Myocyte (in vitro differentiated cells): ENCODE measurements around the gene RIPOR2. TPM values are rescaled to one million over a fixed set of nuclear protein-coding genes. Genes with fewer than 3 reads are reported as not detected.

Experiments
- DNase-seq: peaks from one replicate; pipeline ENCODE4 v3.0.0-alpha.2; 2012; ENCODE audit warnings: low read depth
- total RNA-seq: library from RNA; depleted of rRNA; stranded (reverse); fragments of >200 nt; gene quantifications from 2 replicates; pipeline ENCODE4 v1.2.3, GENCODE V29; 2014

RIPOR2 gene
- total RNA-seq, 1 donor from 2014 or later: 28.6 TPM

DNA sequence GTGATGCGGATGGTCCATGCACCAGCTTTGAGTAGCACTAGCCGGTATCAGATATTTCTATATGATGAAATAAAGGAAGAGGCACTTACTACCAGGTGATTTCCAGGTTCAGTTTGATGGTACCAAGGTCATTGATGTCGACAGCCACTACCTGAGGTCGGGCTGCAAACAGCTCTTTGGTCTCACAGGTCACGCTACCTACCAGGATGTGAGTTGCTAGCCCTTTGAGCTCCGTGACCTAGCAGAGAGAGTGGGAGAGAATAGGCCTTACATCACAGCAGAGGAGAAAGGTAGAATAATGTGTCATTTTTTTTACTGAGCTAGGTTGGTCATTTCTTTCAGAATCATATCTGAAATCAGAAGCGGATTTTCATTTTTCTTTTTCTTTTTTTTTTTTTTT, 86.0 kb downstream of the RIPOR2 start:
- no peak for DNase-seq

DNA sequence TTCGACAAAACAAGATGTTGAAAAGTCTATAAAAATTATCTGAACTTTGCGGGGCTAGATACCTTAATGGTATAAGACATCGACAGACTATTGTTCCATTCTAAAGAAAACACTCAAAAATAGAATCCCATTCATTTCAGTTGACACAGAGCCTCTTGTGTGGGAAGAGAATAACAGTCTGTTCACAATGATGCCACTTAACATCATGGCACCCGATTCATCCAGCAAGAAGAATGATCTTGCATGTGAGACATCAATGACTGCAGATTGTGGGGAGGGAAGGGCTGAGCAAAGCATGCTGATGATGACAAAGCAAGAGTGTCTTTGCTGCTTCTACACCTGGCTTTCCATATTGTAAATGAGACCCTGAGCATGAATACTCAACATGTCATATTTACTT, 87.3 kb downstream of the RIPOR2 start:
- DNase-seq: no peak

DNA sequence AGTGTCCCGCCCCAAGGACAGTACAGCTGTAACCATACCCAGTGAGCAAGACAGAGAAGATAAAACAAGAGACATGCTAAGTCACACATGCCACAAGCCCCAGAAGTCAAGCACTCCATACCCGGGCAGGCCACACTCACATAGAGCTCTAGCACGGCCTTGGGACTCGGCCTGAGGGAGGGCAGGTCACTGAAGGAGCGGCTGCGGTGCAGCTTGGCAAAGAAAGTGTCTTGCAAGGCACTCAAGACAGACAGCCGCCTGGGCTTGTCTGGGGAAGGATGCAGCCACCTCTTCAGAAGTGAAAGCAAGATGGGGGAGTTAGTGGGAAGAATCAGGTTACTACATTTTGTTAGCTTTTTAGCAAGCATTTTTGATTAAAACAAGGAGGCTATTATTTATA, 88.4 kb downstream of the RIPOR2 start:
- no peak for DNase-seq

DNA sequence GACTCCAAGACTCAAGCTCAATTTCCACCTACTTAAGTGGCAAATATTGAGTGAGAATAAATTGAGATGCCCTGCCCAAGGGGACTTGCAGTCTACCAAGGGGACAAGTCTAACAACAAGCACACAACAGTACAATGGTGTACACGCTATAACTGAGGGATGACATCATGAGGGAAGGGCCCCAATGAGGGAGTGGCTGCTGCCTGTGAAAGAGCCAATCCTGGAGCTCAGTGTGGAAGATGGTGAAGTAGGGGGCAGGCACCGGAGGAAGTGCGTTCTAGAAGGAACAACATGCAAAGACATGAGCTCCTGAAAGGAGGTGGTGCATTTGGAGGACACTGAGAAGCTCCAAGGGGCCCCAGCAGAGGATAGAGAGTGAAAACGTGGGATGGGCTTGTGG, 90.2 kb downstream of the RIPOR2 start:
- no peak for DNase-seq

DNA sequence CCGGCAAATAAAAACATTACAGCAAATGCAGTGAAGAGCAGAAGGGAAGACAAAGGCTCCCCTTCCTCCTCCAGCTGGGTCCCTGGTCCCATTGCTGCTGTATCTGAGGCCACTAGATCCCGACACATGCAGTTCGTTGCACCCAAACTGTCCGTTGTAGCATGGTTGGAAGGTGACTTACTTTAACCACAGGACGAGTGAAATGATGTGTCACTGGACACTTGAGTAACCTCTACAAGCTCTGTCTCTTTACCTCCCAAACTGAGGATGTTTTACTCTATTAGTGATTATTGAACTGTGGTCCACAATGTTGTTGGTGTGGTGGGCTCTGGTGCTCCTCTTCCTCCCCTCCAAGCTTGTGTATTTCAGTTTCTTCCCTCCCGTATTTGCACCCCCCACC, 90.9 kb downstream of the RIPOR2 start:
- no peak for DNase-seq

DNA sequence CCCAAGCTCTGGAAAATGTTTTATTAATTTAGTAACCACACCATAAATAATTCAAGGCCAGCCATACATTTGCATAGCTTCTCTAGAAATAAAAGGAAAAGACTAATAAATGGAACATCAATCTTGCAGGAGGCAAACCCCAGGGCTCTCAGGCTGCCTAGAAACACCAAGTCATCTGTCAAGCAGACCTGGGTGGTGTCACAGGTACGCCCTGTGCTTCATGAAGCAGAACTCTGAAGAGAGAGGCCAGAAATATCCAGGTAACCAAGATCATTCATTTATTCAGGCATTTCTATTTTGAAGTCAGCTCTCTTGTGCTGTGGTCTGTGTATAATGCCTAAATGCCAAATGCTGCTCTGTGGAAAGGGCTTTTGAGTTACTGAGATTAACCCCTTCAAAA, 91.7 kb downstream of the RIPOR2 start:
- DNase-seq: no peak

DNA sequence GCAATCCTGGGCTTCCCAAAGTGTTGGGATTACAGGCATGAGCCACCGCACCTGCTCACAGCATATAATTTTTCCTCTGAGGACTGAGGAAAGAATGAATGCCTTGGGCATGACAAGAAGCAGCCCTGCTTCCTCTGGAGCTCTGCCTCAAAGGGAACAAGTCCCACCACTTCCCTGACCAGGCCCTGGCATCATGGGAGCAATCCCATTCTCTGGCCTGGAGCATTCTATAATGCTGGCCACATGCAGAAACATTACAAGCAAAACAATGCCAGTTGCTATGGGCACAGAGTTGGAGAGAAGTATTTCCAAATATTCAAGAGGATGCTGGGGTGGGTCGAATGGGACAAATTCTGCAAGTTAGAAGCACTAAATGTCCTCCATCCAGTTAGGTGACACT, 95.6 kb downstream of the RIPOR2 start:
- DNase-seq: no peak

DNA sequence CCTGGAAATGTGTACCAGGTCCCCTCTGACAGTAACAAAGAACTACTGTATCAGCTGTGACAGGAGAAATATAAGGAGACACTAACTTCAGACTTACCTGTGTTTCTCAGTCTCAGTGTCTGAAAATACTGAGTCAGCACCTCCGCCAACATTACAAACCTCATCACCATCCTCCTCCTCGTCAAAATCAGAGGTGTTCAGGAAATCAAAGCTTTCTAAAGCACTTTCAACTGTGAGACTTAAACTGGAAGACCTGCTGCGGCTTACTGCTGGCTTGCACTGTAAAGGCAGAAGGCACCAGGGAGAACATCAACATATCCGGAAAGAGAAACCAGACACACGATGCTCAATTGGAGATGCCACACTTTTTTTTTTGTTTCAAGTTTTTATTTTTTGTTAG, 96.8 kb downstream of the RIPOR2 start:
- DNase-seq: no peak

DNA sequence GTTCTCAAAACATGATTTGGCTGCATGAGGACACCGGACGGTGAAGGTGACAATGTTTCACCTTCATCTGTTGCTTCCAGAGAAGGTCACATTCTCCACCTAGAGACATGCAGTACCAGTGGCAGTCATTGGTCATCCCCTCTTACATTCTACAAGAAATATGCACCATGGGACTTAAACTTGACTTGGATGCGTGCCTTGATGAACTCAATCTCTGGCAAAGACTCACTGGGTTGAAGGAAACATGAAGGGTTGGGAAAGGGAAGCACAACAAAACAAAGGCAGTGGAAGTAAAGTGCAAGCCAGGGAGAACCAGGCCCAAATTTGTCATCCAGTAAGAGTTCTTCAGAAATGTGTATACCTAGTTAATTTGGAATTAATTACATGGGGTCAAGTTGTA, 97.7 kb downstream of the RIPOR2 start:
- no peak for DNase-seq

DNA sequence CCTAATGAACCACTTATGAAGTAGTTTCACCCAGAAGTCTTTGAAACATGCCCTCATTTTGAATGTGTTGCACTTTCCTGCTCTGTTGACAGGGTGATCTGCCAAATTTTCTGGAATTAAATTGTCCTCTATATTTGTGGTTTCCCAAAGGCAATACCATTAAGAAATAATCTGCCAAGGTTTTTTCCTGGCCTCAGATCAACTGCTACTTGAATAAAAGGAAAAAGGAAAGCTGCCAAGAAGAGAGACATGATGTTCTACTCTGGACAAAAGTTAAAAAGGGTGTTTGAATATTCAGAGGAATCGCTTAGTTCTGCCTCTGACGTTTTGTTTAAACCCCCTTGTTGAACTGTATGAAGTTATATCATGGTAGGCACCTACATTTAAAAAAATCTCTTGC, 99.7 kb downstream of the RIPOR2 start:
- no peak for DNase-seq

DNA sequence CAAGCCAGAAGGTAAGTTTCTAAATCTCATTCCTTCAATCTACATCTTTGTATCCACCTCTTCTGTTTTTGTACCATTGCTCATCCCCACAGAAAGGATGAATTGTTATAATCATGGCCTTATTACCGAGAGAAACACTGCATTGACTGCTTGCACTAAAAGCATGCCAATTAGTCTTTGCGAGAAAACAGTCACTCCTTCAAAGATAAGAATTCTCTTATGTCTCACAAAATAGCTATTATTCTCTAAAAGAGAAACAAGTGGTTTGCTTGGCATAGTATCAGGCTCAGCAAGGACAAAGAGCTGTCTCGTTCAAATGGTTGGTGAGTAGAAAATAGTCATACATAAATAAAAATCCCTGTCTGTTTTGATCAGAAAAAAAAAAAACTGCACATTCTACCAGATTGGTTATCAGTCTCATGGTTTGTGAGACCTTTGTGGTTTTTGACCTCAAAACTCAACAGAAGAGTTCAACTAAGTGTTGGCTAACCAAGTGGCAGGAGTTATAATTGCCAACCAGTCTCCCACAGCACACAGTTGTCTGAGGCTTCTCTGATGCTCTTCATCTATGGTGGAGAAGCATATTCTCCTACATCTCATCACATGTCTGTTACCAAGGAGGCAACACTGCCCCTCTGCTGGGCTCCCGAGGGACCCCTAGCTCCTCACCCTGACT, 101.9 kb downstream of the RIPOR2 start:
- DNase-seq: no peak

DNA sequence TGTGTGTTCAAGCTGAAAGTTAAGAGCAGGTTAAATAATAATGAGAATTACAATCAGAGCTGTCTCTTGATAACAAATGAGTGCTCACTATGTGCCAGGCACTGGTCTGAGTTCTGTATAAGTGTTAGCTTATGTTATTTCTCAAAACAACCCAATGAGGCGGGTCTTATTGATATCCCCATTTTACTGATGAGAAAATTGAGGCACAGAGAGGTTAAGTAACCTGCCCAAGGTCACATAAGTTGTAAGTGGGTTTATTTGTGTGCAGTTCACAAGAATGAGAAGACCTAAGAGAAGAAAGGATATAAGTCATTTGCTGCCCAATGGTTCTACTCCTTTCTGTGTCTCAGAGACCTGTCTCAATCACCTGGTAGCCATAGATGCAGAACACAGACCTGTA, 103.0 kb downstream of the RIPOR2 start:
- no peak for DNase-seq

DNA sequence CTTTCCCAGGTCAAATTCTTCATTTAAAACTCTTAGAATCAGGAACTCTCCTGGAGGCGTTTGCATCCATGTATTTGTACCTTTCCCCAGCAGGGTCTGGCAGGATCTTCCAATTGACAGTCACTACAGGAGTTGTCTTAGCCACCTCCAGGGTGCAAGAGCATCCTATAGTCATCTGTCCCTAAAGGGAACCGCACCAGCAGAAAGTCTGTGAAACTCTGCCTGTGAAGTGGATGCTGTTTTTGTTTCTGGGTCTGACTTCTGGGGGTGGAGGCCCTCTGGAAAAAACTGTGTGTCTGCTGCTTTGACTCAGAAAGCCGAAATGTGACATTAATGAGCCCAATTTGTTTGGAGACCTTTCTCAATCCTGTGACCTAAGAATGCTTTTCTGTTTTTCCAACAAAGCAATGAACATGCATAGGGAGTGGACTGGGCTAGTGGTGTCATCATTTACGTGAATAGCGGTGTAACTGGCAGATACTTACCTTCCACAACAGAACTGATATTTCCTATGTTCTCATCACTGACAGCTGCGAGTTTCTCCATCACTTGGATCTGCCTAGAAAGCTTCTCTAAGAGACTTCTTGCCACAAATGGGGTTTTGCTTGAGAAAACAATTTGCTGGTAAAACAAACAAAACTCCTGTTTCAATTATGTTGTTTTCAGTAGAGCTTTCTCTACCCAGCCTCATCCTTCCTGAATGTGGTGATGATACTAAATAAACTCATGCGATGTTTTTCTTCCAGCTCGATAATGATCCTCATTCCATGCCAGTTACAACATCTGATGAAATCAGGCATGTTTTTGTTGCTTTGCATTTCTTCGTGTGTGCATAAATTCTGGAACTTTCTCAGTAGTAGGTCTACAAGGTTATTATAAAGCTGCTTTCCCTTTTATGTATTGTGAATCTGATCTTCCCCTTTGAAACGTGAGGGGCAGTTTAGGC, 103.7 kb downstream of the RIPOR2 start:
- no peak for DNase-seq

DNA sequence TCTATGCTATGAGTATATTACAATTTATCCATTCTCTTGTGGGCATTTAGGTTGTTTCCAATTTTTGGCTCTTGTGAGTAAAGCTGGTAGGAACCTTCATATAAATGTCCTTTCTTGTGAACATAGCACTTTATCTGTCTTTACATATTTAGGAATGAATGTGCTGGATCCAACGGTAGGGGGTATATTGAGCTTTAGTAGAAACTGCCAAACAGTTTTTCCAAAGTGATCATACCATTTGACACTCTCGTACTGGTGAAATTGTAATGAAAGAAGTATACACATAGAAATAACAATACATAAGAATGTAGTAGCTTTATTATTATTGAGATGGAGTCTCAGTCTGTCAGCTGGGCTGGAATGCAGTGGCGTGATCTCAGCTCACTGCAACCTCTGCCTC, 106.1 kb downstream of the RIPOR2 start:
- no peak for DNase-seq

DNA sequence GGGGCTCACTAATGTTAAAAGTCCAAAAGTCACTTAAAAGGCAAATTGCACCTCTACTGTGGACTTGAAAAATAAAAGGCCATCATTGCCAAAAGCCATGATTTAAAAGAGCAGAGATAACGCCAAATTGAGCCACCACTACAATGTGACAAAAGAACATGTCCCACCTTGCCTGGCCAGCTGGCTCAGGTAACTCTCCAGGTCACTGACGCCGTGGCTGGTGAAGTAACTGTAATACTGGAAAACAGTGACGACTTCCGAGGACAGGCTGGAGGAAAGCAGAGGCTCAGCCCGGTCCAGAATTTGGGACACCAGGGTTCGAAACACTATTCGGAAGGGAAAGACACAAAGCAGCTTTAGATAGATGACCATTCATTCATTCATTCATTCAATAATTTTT, 107.8 kb downstream of the RIPOR2 start:
- DNase-seq: no peak

DNA sequence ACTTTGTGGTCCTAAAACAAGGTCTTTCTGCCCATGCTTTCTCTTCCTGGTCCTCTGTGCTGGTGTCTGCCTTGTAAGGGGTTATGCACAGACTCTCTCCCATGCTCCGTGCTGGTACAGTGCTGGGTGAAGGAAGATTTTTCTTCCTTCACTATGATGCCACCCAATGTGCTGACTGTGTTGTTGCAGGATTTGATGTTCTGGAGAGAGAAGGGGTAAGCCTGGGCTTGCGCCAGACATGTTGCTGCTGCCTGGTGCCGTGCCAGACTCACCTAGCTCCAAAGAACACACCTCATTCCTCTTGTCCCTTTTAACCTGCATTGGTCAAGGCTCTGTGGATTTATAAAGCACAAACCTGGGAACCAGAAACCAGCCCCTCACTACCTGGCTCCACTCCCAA, 108.6 kb downstream of the RIPOR2 start:
- DNase-seq: no peak

DNA sequence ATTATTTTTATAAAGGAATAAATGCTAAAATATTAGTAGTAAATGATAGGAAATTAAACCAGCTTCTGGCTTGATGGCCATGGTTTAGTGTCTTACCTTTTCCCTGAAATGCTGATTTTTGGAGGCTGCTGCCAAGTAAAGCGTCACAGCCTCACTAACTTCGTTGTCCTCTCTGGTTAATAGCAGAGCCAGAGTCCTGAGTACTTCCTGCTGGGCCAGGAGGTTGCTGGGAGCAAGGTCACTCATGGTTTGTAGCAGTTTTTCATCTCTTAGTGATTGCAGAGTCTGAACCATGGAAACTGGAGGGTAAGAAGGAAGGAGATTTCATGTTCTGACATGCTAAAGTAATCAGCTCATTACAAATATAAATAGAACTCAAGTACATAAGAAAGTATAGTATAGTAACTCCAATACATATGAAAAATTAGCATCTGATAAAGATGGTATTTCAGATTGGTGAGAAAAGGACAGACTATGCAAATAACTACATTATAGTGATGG, 110.6 kb downstream of the RIPOR2 start:
- no peak for DNase-seq

DNA sequence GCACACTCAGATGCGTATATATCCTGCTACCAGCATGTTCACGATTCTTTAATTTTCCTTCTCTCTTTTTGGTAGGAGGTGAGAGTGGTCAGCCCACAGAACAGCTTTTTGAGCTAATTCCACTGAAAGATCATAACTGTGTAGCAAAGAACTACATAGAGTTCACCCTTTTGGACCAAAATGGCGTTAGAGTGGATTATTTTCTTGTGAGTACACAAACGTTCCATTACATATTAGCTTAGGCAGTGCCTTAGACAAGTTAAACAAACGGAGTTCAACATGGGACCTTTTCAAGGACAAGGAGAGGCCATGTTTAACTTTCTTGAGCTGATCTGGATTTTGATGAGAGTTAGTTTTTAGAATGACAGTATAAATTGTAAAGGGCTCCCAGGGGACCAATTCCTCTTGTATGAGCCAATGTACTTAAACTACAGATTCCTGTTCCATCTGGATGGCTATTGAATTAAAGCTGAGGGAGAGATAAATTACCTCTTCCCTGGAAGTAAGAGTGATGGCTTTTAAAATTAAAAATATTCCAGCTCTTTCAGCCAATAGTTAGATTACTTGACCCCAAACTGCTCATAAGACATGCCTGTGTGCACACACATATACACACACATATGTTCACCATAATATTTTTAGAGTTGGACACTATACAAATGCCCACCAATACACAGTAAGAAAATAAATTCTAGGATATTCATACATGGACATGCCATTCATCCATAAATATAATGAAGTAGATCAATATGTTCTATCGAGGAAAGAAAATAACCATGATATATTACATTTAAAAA, 111.4 kb downstream of the RIPOR2 start:
- DNase-seq: no peak

DNA sequence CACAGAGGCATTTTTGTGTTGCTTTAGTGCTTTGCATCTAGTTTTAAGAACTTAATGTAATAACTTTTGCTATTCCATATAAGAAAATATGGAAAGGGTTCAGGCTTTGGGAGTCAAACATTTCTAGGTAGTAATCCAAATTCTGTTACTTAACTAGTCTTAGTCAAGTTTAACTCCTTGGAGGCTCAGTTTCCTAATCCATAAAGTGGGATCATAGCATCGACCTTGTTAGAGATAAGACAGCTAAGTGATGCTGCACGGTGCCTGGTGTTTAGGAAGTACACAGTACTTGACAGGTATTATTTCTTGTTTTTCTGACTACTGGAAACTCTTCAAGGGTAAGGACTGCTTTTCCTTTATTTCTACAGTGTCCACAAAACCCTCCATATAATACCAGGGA, 112.6 kb downstream of the RIPOR2 start:
- no peak for DNase-seq

DNA sequence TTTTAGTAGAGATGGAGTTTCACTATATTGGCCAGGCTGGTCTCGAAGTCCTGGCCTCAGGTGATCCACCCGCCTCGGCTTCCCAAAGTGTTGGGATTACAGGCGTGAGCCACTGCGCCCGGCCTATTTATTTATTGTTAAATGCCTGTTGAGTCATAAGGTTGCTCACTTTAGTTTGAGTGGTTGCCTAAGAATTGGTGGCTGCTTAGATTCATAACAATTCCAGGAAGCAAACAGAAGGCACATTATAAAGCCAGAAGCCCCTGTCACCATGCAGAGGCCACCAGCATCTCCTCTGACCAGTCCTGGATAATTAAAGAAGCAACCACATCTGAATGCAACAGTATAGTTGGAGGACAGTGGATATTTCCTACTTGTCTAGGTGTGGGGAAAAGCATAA, 113.1 kb downstream of the RIPOR2 start:
- no peak for DNase-seq

DNA sequence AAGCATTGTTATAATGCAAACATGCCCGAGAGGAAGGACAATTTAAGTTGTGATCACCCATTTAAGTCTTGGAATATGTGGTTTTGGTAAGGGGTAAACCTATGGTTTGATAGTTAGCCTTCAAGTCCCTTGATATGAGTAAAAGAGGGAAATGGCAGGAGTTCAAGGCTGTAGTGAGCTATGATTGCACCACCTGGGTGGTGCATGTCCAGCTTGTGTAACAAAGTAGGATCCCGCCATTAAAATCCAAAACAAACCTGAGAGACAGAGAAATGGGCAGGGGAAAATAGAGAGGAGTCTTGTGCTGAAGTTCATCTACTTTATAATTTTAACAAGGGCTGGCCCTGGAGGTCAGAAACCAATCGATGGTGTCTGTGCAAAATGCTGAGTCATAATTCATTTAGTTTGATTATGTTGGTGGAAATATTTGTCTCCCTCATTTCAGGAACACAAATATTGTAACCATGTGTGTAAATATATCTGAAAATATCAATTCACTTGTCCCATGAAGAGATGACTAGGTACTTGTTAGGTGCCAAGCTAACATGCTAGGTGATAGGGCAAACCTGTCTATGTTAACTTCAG, 113.8 kb downstream of the RIPOR2 start:
- no peak for DNase-seq
